Stimulated activated CD4-positive, alpha-beta T cell treated with anti-CD3 and anti-CD28 coated beads, Interleukin-1b, Interleukin-23, amount 100 ng/mL, for 1 hour (primary cell): ENCODE results near the gene HMG20A.

Source experiments
- DNase-seq, 2 donors: peaks; one replicate each; pipeline ENCODE4 v3.0.0-alpha.2; 2020; ENCODE audit warnings: low read depth in 2 of 2

The HMG20A gene

GRCh38 chr15:77499087-77499760 lies 78.5 kb downstream of the HMG20A start:
- DNase-seq: no peak

GRCh38 chr15:77500989-77501388 lies 80.3 kb downstream of the HMG20A start:
- DNase-seq: no peak

GRCh38 chr15:77502379-77503095 lies 81.8 kb downstream of the HMG20A start:
- DNase-seq: no peak

- DNase-seq: no peak
Measured at GRCh38 chr15:77503240-77503639, 82.6 kb downstream of the HMG20A start.

GRCh38 chr15:77503764-77504163 lies 83.1 kb downstream of the HMG20A start:
- DNase-seq: no peak

- DNase-seq: no peak
Measured at GRCh38 chr15:77504306-77504705, 83.6 kb downstream of the HMG20A start.

GRCh38 chr15:77504871-77505270 lies 84.2 kb downstream of the HMG20A start:
- DNase-seq: no peak

GRCh38 chr15:77505556-77505955 lies 84.9 kb downstream of the HMG20A start:
- no peak for DNase-seq

- no peak for DNase-seq
Measured at GRCh38 chr15:77506311-77507142, 85.8 kb downstream of the HMG20A start.

GRCh38 chr15:77507143-77507897 lies 86.6 kb downstream of the HMG20A start:
- no peak for DNase-seq

GRCh38 chr15:77507911-77508310 lies 87.2 kb downstream of the HMG20A start:
- no peak for DNase-seq

GRCh38 chr15:77508541-77509243 lies 88.0 kb downstream of the HMG20A start:
- no peak for DNase-seq

GRCh38 chr15:77510066-77511057 lies 89.7 kb downstream of the HMG20A start:
- DNase-seq: no peak

GRCh38 chr15:77511869-77512268 lies 91.2 kb downstream of the HMG20A start:
- no peak for DNase-seq

- no peak for DNase-seq
Measured at GRCh38 chr15:77513226-77513625, 92.5 kb downstream of the HMG20A start.

- DNase-seq: no peak
Measured at GRCh38 chr15:77514641-77515402, 94.1 kb downstream of the HMG20A start.

- no peak for DNase-seq
Measured at GRCh38 chr15:77515613-77516012, 94.9 kb downstream of the HMG20A start.

- no peak for DNase-seq
Measured at GRCh38 chr15:77516076-77516475, 95.4 kb downstream of the HMG20A start.

- no peak for DNase-seq
Measured at GRCh38 chr15:77516786-77517185, 96.1 kb downstream of the HMG20A start.
